B cell (primary cell): ENCODE results near the gene NXPE3.

Experiments
- CTCF ChIP-seq: fragments of 200-600 bp; IDR thresholded peaks from one replicate; pipeline ENCODE4 v1.8.0; 2022; ENCODE audit warnings: antibody characterized with exemption, mild to moderate bottlenecking
- EZH2 ChIP-seq: IDR thresholded peaks from 2 replicates; pipeline ENCODE4 v1.6.1; 2012; ENCODE audit warnings: borderline replicate concordance, low read depth, mild to moderate bottlenecking, moderate library complexity, low read length; ENCODE audit not compliant: insufficient read depth, poor library complexity, severe bottlenecking

GRCh38 chr3:101816215-101817149 lies 37.5 kb downstream of the NXPE3 start:
- no peak for TF ChIP-seq CTCF
- no peak for TF ChIP-seq EZH2
